Glutamatergic neuron (in vitro differentiated cells): ENCODE results near the gene KRT73. TPM values are rescaled to one million over a fixed set of nuclear protein-coding genes. Genes with fewer than 3 reads are reported as not detected.

Experiments used
- DNase-seq: peaks from one replicate; pipeline ENCODE4 v3.0.0; 2022
- H3K27ac Mint-ChIP-seq: one replicate; pipeline ENCODE4 v1.8.0; 2020; ENCODE audit warnings: mild to moderate bottlenecking, mixed read lengths, inconsistent platforms; ENCODE audit not compliant: unreplicated experiment
- H3K27me3 Mint-ChIP-seq: one replicate; pipeline ENCODE4 v1.8.0; 2020; ENCODE audit warnings: mild to moderate bottlenecking, moderate library complexity, mixed read lengths, inconsistent platforms; ENCODE audit not compliant: unreplicated experiment
- H3K36me3 Mint-ChIP-seq: one replicate; pipeline ENCODE4 v1.8.0; 2020; ENCODE audit warnings: mild to moderate bottlenecking, mixed read lengths, inconsistent platforms; ENCODE audit not compliant: unreplicated experiment
- H3K4me1 Mint-ChIP-seq: one replicate; pipeline ENCODE4 v1.8.0; 2020; ENCODE audit warnings: mild to moderate bottlenecking, low read depth, mixed read lengths, inconsistent platforms; ENCODE audit not compliant: unreplicated experiment
- H3K4me3 Mint-ChIP-seq: one replicate; pipeline ENCODE4 v1.8.0; 2020; ENCODE audit warnings: mild to moderate bottlenecking, mixed read lengths, inconsistent platforms; ENCODE audit not compliant: unreplicated experiment
- H3K9me3 Mint-ChIP-seq: one replicate; pipeline ENCODE4 v1.8.0; 2020; ENCODE audit warnings: mild to moderate bottlenecking, moderate library complexity, mixed read lengths, inconsistent platforms; ENCODE audit not compliant: unreplicated experiment
- CTCF ChIP-seq: fragments of 200-600 bp; sonication (generic); IDR thresholded peaks from one replicate; pipeline ENCODE4 v1.5.0; 2021; ENCODE audit not compliant: partially characterized antibody, unreplicated experiment
- total RNA-seq: library from RNA; stranded (reverse); fragmentation: NEBNext Ultra II Directional; extraction: Animal tissue kit (Norgen Biotek cat#: 25700); gene quantifications from one replicate; pipeline ENCODE4 v1.2.1, GENCODE V29; 2021; ENCODE audit not compliant: unreplicated experiment

KRT73 gene
- total RNA-seq, 1 donor from 2014 or later = not detected

- Mint-ChIP-seq H3K4me1 (no peaks in the 10 kb centered on the region), H3K9me3 (no peaks in the 10 kb centered on the region), H3K27ac (no peak overlapping the region), H3K36me3 (no peaks in the 10 kb centered on the region), H3K27me3 (no peaks in the 10 kb centered on the region), H3K4me3 (no peak overlapping the region)
- no peak for TF ChIP-seq CTCF
- DNase-seq = no peak
Observed at GRCh38 chr12:52634266-52635056, 16.1 kb upstream of the KRT73 start.

DNA sequence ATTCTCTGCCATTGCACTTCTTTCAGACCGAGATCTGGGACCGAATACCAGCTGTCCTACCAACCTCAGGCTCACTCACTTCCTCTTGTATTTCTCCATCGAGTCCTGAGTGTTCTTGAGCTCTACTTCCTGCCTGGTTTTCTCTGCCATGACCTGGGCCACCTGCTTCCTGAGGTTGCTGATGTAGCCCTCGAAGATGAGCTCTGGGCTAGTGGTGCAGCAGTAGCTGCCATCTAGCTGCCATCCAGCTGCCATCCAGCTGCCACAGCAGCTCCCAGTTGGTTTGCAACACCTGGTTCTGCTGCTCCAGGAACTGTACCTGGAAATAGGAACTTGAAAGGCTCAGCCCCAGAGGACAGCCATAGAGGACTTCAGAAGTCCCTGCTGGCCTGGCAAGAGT is 15.0 kb upstream of the KRT73 start:
- Mint-ChIP-seq H3K4me3 (no peak overlapping the region), H3K27me3 (no peaks in the 10 kb centered on the region), H3K36me3 (no peaks in the 10 kb centered on the region), H3K4me1 (no peaks in the 10 kb centered on the region), H3K27ac (no peak overlapping the region), H3K9me3 (no peaks in the 10 kb centered on the region)
- TF ChIP-seq CTCF = no peak
- no peak for DNase-seq

GRCh38 chr12:52632656-52633055 is 14.3 kb upstream of the KRT73 start:
- Mint-ChIP-seq H3K27ac (no peak overlapping the region), H3K27me3 (no peaks in the 10 kb centered on the region), H3K36me3 (no peaks in the 10 kb centered on the region), H3K9me3 (no peaks in the 10 kb centered on the region), H3K4me1 (no peaks in the 10 kb centered on the region), H3K4me3 (no peak overlapping the region)
- no peak for DNase-seq
- TF ChIP-seq CTCF = no peak

DNA sequence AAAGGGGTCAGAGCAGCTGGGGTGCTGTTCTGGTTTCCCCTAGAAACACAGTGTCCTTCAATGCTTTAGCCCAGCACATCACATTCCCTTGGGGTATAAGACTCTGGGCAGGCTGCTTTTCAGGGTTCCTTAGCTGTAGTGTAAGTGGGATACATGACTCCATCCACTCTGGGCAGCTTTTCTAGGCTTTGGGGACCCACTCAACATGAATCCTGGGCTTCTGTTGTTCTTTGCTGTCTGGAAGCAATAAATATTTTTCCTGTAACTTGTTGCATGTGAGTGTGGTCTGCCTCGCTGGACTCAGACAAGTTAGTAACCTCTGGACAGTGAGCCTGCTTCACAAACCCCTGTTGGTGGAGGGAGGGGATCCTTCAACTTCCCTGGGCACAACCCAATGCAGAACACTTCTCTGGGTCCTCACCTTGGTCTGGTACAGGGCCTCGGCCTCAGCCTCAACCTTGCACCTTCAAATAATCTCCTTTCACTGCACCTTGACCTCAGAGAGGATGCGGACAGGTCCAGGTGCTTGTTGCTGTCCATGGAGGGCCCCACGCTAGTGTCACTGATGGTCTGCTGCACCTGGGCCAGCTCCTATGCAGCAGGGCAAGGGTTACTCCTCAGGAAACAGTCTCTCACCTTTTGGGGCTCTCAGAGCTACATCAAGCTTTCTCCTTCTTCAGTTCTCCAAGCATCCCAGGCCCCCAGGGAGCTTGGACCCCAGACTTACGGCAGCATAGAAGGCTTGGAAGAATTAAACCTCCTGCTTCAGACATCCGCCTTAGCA is 13.5 kb upstream of the KRT73 start:
- Mint-ChIP-seq H3K36me3 (no peaks in the 10 kb centered on the region), H3K27me3 (no peaks in the 10 kb centered on the region), H3K4me1 (no peaks in the 10 kb centered on the region), H3K4me3 (no peak overlapping the region), H3K9me3 (no peaks in the 10 kb centered on the region), H3K27ac (no peak overlapping the region)
- no peak for DNase-seq
- TF ChIP-seq CTCF = no peak

GRCh38 chr12:52631264-52631663 is 12.9 kb upstream of the KRT73 start:
- no peak overlapping the region for H3K4me3 Mint-ChIP-seq
- TF ChIP-seq CTCF = no peak
- no peaks in the 10 kb centered on the region for H3K9me3 Mint-ChIP-seq
- no peaks in the 10 kb centered on the region for H3K4me1 Mint-ChIP-seq
- H3K27me3 Mint-ChIP-seq = no peaks in the 10 kb centered on the region
- no peak for DNase-seq
- no peaks in the 10 kb centered on the region for H3K36me3 Mint-ChIP-seq
- no peak overlapping the region for H3K27ac Mint-ChIP-seq
